Rectal smooth muscle tissue (tissue), 1 donor: Measurements from ENCODE around the gene OSBPL10.

Source experiments
- H3K27ac ChIP-seq: one replicate; pipeline ENCODE4 v1.7.0; 2013; ENCODE audit warnings: low read depth, low read length, inconsistent platforms
- H3K27me3 ChIP-seq: one replicate; pipeline ENCODE4 v1.7.0; 2013; ENCODE audit warnings: low read length; ENCODE audit not compliant: control insufficient read depth, insufficient read depth
- H3K36me3 ChIP-seq: one replicate; pipeline ENCODE4 v1.7.0; 2013; ENCODE audit warnings: low read length; ENCODE audit not compliant: control insufficient read depth, insufficient read depth
- H3K4me1 ChIP-seq: one replicate; pipeline ENCODE4 v1.7.0; 2013; ENCODE audit warnings: low read length; ENCODE audit not compliant: control insufficient read depth, insufficient read depth
- H3K4me3 ChIP-seq: one replicate; pipeline ENCODE4 v1.7.0; 2013; ENCODE audit warnings: low read length
- H3K9ac ChIP-seq: one replicate; pipeline ENCODE4 v1.7.0; 2013; ENCODE audit warnings: low read length

OSBPL10 gene

GRCh38 chr3:31762097-31762764, 218.8 kb downstream of the OSBPL10 start:
- Histone ChIP-seq H3K27me3 (no peaks in the 10 kb centered on the region), H3K4me3 (no peak overlapping the region), H3K36me3 (no peaks in the 10 kb centered on the region), H3K4me1 (no peaks in the 10 kb centered on the region), H3K27ac (no peak overlapping the region), H3K9ac (no peak overlapping the region)

GRCh38 chr3:31760654-31761053, 220.4 kb downstream of the OSBPL10 start:
- Histone ChIP-seq H3K27me3 (no peaks in the 10 kb centered on the region), H3K27ac (no peak overlapping the region), H3K9ac (no peak overlapping the region), H3K4me3 (no peak overlapping the region), H3K36me3 (no peaks in the 10 kb centered on the region), H3K4me1 (no peaks in the 10 kb centered on the region)

GRCh38 chr3:31758322-31758965, 222.6 kb downstream of the OSBPL10 start:
- Histone ChIP-seq H3K36me3 (no peaks in the 10 kb centered on the region), H3K4me3 (no peak overlapping the region), H3K9ac (no peak overlapping the region), H3K4me1 (no peaks in the 10 kb centered on the region), H3K27ac (no peak overlapping the region), H3K27me3 (no peaks in the 10 kb centered on the region)

- H3K27ac ChIP-seq, result no peak overlapping the region
- H3K9ac ChIP-seq, result no peak overlapping the region
- no peak overlapping the region for H3K4me3 ChIP-seq
- H3K27me3 ChIP-seq, result no peaks in the 10 kb centered on the region
- H3K4me1 ChIP-seq, result no peaks in the 10 kb centered on the region
- H3K36me3 ChIP-seq, result no peaks in the 10 kb centered on the region
Observed at GRCh38 chr3:31755926-31756658, 225.0 kb downstream of the OSBPL10 start.

GRCh38 chr3:31754575-31755278, 226.3 kb downstream of the OSBPL10 start:
- Histone ChIP-seq H3K27me3 (no peaks in the 10 kb centered on the region), H3K4me1 (no peaks in the 10 kb centered on the region), H3K36me3 (no peaks in the 10 kb centered on the region), H3K9ac (no peak overlapping the region), H3K4me3 (no peak overlapping the region), H3K27ac (no peak overlapping the region)

- Histone ChIP-seq H3K27ac (no peak overlapping the region), H3K27me3 (no peaks in the 10 kb centered on the region), H3K9ac (no peak overlapping the region), H3K36me3 (no peaks in the 10 kb centered on the region), H3K4me1 (no peaks in the 10 kb centered on the region), H3K4me3 (no peak overlapping the region)
Observed at GRCh38 chr3:31753050-31753425, 228.0 kb downstream of the OSBPL10 start.

- no peak overlapping the region for H3K27ac ChIP-seq
- H3K36me3 ChIP-seq, result no peaks in the 10 kb centered on the region
- H3K27me3 ChIP-seq, result no peaks in the 10 kb centered on the region
- no peak overlapping the region for H3K9ac ChIP-seq
- no peaks in the 10 kb centered on the region for H3K4me1 ChIP-seq
- no peak overlapping the region for H3K4me3 ChIP-seq
Observed at GRCh38 chr3:31752305-31753049, 228.6 kb downstream of the OSBPL10 start.

GRCh38 chr3:31750341-31750740, 230.7 kb downstream of the OSBPL10 start:
- H3K27ac ChIP-seq, result no peak overlapping the region
- H3K4me3 ChIP-seq, result no peak overlapping the region
- no peak overlapping the region for H3K9ac ChIP-seq
- H3K27me3 ChIP-seq, result no peaks in the 10 kb centered on the region
- no peaks in the 10 kb centered on the region for H3K4me1 ChIP-seq
- H3K36me3 ChIP-seq, result no peaks in the 10 kb centered on the region

DNA sequence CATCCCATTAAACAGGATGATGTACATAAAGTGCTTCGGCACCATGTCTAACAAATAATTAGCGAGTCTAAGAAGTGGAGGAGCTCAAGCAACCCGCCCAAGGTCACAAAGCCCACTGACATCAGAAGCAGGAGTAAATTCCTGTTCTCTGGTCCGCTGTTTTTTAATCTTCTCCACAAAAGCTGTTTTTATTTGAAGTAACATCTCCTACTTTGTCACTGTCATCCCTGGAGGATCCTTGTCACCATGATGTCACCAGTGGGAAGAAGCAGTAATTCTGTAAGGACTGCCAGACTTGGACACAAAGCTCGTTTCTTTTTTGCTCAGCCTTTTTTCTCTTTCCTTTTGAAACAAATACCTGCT, 232.1 kb downstream of the OSBPL10 start:
- Histone ChIP-seq H3K36me3 (no peaks in the 10 kb centered on the region), H3K4me3 (no peak overlapping the region), H3K9ac (no peak overlapping the region), H3K4me1 (no peaks in the 10 kb centered on the region), H3K27ac (no peak overlapping the region), H3K27me3 (no peaks in the 10 kb centered on the region)

DNA sequence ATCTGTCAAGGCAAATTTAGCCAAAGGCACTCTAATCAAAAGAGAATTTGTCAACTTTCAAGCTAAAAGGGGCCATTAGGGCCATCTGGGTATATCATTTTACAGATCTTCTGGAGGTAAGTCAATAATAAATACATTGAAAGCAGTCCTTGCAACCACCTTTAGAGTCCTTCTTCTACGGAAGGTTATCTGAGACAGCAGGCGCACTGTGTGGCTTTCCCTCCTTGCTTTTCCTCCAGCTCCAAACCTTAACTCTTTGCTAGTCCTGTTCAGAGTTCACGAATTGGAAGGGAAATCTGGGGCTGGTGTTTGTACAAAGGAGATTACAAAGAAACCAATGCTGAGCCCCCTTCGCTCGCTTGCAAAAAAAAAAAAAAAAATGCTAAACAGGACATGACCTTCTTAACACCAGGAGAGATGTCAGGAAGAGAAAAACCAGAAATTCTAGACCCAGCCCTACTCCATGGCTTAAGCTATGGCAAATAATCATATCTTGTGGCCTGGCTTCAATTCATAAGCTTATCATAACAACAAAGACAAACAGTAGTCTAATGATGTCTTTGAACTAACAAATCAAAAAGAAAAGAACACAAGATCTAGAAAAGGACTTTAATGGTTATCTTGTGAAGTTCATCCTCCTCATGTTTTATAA, 232.7 kb downstream of the OSBPL10 start:
- H3K4me3 ChIP-seq, result no peak overlapping the region
- H3K27me3 ChIP-seq, result no peaks in the 10 kb centered on the region
- no peak overlapping the region for H3K9ac ChIP-seq
- H3K27ac ChIP-seq, result no peak overlapping the region
- H3K36me3 ChIP-seq, result no peaks in the 10 kb centered on the region
- no peaks in the 10 kb centered on the region for H3K4me1 ChIP-seq

- no peak overlapping the region for H3K27ac ChIP-seq
- no peaks in the 10 kb centered on the region for H3K27me3 ChIP-seq
- no peaks in the 10 kb centered on the region for H3K36me3 ChIP-seq
- H3K9ac ChIP-seq, result no peak overlapping the region
- H3K4me3 ChIP-seq, result no peak overlapping the region
- H3K4me1 ChIP-seq, result no peaks in the 10 kb centered on the region
Observed at GRCh38 chr3:31747785-31748184, 233.3 kb downstream of the OSBPL10 start.
